HuH-7.5 (cell line): ENCODE measurements around the gene ZNF600.
"Not testable (repeated sequence)": the region's sequence is repeated elsewhere in the genome, so short reads cannot be mapped to it uniquely, and the experiment has no call there.

ENCODE experiments used
- DNase-seq: peaks from one replicate; pipeline ENCODE4 v3.0.0; 2011; ENCODE audit warnings: low spot score

The ZNF600 gene

GRCh38 chr19:52786464-52787354, at the start of gene ZNF600:
Gene ZNF600, minus strand, starts transcription at chr19:52786791. Its CDS starts 7,903 bp downstream, at chr19:52778888.
- DNase-seq: peak; percentile 35

DNA sequence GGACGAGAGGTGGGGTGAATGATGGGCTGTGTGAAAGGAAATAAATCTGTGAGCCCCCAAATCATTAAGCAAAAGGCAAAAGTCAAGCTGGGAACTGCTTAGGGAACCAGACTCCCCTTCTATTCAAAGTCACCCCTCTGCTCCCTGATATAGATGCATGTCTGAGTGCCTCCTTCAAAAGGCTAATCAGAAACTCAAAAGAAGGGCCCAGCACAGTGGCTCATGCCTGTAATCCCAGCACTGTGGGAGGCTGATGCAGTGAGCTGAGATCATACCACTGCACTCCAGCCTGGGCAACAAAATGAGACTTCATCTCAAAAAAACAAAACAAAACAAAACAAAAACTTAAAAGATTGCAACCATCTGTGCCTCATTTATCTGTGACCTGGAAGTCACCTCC, 47.7 kb upstream of the ZNF600 start:
- DNase-seq: not testable (repeated sequence)

- not testable (repeated sequence) for DNase-seq
Measured at GRCh38 chr19:52833541-52833940, 47.0 kb upstream of the ZNF600 start.

- not testable (repeated sequence) for DNase-seq
Measured at GRCh38 chr19:52829866-52830265, 43.3 kb upstream of the ZNF600 start.

DNA sequence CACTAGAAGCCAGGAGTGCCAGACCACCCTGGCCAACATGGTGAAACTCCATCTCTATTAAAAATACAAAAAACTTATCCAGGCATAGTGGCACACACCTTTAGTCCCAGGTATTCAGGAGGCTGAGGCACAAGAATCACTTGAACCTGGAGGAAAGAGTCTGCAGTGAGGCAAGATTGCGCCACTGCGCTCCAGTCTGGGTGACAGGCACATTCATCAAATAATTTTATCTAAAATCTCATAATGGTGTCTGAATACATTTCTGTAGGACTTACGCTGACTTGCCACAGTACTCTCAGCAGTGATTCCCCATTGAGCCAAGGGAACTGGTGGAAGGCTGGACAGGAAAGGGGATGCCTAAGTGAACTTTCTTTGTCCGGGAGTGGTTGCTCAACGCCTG, 39.2 kb upstream of the ZNF600 start:
- DNase-seq: no peak

- no peak for DNase-seq
Measured at GRCh38 chr19:52823676-52824075, 37.1 kb upstream of the ZNF600 start.

DNA sequence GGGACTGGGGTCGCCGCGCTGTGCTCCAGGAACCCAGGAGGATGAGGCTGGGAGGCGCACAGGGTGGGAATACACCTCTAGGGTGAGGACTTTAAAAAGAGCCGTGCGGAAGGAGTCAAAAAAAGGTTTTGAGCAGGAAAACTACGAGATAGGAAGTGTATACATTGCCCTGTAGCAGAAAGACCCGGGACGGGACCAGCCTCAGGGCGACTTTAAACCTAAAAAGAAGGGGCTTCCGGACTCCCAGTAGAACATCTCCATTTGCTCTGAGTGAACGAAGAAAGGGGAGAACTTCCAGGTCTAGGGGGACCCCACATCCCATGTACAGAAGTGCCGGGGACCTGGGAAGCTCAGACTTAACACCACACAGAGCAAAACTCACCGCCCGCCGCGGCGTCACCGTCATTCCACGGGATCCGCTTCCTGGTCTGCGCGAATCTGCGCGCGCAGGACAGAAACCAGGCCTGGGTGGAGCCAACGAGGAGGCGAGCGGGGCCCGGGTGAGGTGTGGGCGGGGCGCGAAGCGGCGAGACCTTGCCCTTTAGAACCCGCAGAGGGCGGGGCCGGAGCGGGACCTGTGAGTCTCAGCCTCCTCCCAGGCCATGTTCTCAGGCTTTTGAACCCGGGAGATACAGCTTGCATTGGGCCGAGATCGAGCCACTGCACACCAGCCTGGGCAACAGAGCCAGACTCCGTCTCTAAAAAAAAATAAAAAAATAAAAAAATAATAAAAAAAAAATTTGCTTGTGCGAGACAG, 34.8 kb upstream of the ZNF600 start, which contains the start of gene ZNF28:
Gene ZNF28 (minus strand): TSS at position 430 of the 757 bp plus-strand sequence. CDS start 3,675 bp downstream, outside the sequence.
- DNase-seq: peak; percentile 42

- DNase-seq: not testable (repeated sequence)
Measured at GRCh38 chr19:52820472-52821203, 34.0 kb upstream of the ZNF600 start.

DNA sequence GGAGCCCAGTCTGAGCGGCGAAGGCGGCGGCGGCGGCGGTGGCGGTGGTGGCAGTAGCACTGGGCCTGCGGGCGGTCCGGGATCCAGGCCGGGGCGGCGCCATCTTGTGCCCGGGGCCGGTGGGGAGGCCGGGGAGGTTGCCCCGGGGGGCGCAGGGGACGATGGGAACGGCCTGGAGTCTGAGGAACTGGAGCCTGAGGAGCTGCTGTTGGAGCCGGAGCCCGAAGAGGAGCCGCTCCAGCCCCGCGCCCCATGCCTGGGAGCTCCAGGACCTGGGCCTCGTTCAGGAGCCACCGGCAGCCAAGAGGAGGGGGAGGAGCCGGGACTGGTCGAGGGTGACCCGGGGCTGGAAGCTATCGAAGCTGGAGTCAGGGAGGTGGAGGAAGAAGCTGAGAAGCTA, 23.2 kb upstream of the ZNF600 start:
- DNase-seq: no peak

DNA sequence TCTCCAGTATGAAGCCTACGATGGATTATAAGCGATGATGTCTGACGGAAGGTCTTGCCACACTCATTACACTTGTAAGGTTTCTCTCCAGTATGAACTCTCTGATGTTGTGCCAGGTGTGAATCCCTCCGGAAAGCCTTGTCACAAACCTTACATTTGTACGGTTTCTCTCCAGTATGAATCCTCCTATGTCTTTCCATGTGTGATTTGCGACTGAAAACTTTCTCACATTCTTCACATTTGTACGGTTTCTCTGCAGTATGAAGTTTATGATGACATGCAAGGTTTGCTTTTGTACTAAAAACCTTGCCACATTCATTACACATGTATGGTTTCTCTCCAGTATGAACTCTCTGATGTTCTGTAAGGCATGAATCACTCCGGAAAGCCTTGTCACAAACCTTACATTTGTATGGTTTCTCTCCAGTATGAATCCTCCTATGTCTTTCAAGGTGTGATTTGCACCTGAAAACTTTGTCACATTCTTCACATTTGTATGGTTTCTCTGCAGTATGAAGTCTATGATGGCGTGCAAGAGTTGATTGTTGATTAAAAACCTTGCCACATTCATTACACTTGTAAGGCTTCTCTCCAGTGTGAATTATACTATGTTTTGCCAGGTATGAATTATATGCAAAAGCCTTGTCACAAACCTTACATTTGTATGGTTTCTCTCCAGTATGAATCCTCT, 13.5 kb upstream of the ZNF600 start:
- DNase-seq: not testable (repeated sequence)

DNA sequence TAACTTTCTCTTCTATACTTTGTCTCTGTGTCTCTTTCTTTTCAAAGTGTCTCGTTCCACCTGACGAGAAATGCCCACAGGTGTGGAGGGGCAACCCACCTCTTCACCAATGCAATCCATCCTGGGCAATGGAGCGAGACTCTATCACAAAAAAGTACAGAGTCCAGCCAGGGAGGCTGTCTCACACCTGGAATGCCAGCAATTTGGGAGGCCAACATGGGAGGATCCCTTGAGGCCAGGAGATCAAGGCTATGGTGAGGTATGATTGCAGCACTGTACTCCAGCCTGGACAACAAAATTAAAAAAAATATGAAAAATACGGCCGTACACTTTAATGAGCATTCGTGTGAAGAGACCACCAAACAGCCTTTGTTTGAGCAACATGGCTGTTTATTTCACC, 2.8 kb upstream of the ZNF600 start:
- DNase-seq: no peak

DNA sequence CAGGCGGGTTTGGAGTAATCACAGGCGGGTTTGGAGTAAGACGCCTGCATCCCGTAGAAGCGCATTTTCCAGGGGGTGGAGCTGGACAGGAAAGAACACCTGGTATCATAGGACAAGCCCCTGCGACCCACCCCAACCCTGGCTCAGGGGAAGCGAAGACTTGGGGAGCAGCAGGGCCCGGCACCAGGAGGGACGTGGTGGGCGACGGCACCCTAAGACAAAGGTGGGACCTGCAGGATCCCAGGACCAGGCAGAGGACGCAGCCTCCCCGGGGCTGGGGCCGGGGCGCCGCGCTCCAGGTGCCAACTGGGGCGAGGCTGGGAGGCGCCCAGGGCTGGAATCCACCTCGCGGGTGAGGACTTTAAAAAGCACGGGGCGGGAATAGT, 520 bp downstream of the ZNF600 start:
- DNase-seq: no peak

DNA sequence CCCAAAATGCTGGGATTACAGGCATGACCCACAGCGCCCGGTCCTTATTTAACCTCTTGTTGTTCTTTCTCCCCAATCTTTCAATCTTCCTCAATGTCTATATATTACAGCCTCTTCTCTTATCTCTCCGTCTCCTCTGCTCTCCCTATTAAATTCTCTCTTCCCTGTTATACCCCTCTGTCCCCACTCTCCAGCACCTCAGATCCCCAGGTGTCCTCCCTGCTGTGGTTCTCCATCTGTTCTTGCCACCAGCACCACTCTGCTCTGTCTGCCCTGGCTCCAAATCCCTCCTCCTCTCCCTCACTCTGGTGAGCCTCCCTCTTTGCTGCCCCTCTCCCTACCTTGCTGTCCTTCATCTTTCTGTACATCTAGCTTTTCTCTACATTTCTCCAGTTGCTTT, 1.1 kb downstream of the ZNF600 start:
- no peak for DNase-seq

GRCh38 chr19:52782864-52783263, 3.7 kb downstream of the ZNF600 start:
- DNase-seq: not testable (repeated sequence)

DNA sequence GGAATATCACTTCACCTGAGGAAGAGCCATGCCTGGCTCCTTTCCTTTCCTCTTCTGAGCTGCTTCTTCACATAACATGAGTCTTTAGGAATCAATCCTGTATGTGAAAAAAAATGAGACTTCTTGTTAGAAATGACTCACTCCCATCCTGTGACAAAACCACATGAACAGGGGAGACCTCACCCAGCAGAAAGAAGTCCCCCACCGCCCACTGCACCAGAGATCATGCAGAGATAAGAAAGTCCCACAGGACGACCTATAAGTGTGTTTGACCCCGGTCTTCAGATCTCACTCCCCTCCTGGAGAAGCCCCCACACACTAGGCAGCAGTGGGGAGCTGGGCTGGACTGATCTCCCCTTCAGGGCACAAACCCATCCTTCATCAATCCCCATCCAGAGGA, 7.8 kb downstream of the ZNF600 start:
- DNase-seq: no peak

DNA sequence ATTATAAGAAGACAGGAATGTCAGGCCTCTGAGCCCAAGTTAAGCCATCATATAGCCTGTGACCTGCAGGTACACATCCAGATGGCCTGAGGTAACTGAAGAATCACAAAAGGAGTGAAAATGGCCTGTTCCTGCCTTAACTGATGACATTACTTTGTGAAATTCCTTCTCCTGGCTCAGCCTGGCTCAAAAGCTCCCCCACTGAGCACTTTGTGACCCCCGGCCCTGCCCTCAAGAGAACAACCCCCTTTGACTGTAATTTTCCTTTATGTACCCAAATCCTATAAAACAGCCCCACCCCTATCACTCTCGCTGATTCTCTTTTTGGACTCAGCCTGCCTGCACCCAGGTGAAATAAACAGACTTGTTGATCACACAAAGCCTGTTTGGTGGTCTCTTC, 30.1 kb downstream of the ZNF600 start:
- not testable (repeated sequence) for DNase-seq

DNA sequence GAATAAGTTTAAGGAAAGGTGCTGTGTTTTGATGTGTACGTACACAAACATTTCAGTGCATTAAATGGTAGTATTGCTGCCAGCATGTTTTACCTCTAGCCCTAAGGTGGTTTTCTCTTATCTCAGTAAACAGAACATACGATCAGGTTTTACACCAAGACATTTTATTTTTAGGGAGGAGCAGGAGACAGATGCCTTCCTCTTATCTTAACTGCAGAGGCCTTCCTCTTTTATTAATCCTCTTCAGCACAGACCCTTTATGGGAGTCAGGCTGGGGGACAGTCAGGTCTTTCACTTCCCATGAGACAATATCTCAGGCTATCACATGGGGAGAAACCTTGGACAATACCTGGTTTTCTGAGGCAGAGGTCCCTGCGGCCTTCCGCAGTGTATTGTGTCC, 36.8 kb downstream of the ZNF600 start:
- no peak for DNase-seq

DNA sequence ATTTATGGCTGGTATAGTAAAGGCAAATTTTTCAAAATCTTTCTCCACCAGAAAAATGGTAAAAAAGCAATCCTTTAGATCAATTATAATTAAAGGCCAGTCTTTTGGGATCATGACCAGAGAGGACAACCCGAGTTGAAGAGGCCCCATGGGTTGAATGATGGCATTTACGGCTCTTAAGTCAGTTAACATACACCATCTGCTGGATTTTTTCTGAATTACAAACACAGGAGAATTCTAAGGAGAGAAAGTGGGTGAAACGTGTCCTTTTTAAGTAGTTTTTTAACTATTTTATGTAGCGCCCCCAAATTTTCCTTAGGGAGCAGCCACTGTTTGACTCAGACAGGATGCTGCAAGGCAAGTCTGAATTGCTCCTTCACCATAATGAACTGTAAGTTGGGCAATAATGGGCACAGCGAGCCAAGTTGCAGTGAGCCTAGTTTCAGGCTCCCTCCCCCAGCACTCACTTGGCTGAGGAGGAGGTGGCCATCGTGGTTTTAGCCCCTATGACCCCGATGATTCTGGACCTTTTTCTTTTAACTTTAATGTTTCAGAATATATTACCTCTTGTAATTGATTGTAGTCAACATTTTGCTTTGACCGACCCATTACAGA, 38.1 kb downstream of the ZNF600 start:
- no peak for DNase-seq

GRCh38 chr19:52745919-52746318, 40.7 kb downstream of the ZNF600 start:
- DNase-seq: not testable (repeated sequence)

DNA sequence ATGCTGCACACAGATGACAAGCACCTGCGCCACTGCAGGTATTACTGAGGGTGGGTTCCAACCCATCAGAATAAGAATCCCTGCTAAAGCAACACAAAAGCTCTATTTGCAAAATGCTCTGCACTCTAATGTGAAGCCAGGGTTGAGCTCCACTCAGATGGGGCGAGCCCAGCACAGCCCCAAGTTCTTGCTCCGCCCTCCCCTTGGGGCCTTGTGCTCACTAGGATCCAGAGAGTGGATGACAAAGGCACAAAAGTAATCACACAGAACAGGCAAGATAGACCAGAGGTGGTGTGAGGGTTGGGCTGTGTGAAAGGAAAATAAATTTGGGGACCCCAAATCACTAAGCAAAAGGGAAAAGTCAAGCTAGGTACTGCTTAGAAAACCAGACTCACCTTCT, 43.5 kb downstream of the ZNF600 start:
- no peak for DNase-seq

DNA sequence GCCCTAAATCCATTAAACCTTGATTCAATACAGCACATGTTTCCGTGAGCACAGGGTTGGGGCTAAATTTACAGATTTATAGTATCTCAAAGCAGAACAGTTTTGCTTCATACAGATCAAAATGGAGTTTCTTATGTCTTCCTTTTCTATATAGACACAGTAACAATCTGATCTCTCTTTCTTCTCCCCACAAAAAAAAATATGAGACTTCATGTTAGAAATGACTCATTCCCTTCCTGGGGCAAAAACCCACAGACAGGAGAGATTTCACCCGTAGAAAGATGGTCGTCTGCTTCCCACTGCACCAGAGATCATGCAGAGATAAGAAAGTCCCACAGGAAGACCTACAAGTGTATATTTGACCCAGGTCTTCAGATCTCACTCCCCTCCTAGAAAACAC, 44.1 kb downstream of the ZNF600 start:
- no peak for DNase-seq
